Measurements from ENCODE around the gene ANKMY1.

The ANKMY1 gene

DNA sequence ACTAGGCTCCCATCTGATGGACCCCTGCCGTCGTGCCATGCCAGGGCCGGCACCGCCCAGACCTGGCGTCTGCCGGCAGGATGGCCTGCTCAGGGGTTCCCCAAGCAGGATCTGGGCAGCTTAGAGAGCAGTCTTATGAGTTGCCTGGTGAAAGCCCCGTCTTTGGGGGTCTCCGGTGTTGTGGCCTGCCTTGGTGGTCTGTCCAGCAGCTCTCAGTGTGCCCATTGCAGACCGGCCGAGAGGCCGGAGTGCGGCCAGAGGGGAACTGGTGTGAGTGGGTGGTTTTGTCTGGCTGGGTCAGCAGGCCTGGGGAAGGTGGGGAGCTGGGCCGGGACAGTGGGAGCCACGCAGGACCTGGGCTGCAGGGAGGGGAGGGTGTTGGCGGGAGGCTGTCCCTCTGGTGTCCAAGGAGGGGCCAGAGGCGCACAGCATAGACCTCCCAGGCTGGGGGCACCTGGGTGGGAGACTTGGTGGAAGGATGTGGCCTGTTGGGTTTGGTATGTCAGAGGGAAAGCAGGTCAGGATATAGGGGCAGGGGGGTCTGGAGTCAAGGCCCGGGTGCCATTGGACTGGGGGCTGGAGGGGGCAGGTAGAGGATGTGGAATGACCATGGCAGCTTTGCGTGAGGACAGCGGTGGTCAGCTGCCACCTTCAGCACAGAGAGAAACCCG is 105.9 kb downstream of the ANKMY1 start:
- Histone ChIP-seq H3K27ac (ENCODE audit: low read depth, low read length) (no peak overlapping the region), H3K4me1 (ENCODE audit: insufficient read depth, low read length) (peaks cover 23% of the 10 kb centered on the region; the same call in 1 of the 2 replicates), H3K36me3 (ENCODE audit: insufficient read depth, low read length) (no peaks in the 10 kb centered on the region), H3K9ac (ENCODE audit: low read depth, low read length) (no peak overlapping the region), H3K27me3 (ENCODE audit: insufficient read depth, low read length) (peaks cover 44% of the 10 kb centered on the region), H3K9me3 (ENCODE audit: insufficient read depth, low read depth, low read length) (no peaks in the 10 kb centered on the region), H3K4me3 (ENCODE audit: low read length) (peak overlapping the region; percentile 59)
- 65% methylated on average over 20 of the region's 20 CpGs for WGBS

DNA sequence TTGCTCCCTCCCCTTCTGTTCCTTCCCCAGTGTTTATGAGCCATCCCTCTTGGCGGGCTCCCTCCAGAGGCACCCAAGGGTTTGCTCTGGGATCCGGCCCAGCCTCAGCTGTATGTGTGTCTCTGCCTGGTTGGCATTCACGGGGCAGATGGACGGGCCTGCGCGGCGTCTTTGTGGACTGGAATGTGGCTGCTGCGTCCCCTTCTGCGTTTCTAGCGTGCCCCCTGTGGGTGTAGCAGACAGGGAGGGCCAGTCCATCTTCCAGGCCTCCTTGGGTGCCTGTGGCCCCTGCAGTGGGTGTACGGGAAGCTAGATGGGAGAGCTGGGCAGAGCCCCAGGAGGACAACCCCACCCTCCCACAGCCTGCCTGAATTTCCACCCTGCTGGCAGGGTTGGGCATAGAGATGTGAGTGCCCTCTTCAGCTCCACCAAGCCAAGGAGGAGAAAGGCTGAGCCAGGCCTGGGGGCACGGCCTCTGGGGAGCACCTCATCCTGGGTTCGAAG is 106.6 kb downstream of the ANKMY1 start:
- 88% methylated on average over 13 of the region's 13 CpGs for WGBS
- Histone ChIP-seq H3K27ac (ENCODE audit: low read depth, low read length) (no peak overlapping the region), H3K36me3 (ENCODE audit: insufficient read depth, low read length) (no peaks in the 10 kb centered on the region), H3K9ac (ENCODE audit: low read depth, low read length) (no peak overlapping the region), H3K27me3 (ENCODE audit: insufficient read depth, low read length) (peaks cover 38% of the 10 kb centered on the region), H3K9me3 (ENCODE audit: insufficient read depth, low read depth, low read length) (no peaks in the 10 kb centered on the region), H3K4me1 (ENCODE audit: insufficient read depth, low read length) (peaks cover 23% of the 10 kb centered on the region; the same call in 1 of the 2 replicates), H3K4me3 (ENCODE audit: low read length) (no peak overlapping the region)

DNA sequence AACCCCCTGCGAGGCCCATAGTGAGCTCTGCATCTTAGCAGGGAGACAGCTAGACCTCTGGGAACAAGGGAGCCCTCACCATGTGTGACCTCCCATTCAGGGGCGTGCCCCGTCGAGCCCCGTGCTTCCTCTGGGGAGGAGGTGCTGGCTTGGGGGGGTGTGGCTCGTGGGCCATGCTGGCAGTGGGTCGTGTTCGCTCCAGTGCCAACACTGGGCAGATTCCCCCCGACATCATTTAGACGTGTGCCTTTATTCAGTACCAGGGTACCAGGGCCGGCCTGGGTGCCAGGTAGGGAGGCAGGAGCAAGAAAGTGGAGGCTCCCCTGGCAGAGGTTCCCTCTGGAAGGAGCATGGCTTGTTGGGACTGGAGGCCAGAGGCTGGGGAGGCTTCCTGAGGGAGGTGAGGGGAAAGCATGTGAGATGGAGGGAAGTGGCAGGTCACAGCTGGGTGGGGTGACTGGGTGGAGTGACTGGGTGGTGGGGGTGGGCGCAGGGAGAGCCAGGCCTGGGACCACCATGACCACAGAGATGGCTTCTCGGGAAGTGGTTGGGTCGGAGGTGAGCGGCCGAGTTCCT is 107.2 kb downstream of the ANKMY1 start:
- Histone ChIP-seq H3K27ac (ENCODE audit: low read depth, low read length) (no peak overlapping the region), H3K27me3 (ENCODE audit: insufficient read depth, low read length) (peaks cover 33% of the 10 kb centered on the region), H3K4me3 (ENCODE audit: low read length) (no peak overlapping the region), H3K4me1 (ENCODE audit: insufficient read depth, low read length) (peaks cover 23% of the 10 kb centered on the region; the same call in 1 of the 2 replicates), H3K36me3 (ENCODE audit: insufficient read depth, low read length) (no peaks in the 10 kb centered on the region), H3K9me3 (ENCODE audit: insufficient read depth, low read depth, low read length) (no peaks in the 10 kb centered on the region), H3K9ac (ENCODE audit: low read depth, low read length) (no peak overlapping the region)
- WGBS = 79% methylated on average over 16 of the region's 16 CpGs

DNA sequence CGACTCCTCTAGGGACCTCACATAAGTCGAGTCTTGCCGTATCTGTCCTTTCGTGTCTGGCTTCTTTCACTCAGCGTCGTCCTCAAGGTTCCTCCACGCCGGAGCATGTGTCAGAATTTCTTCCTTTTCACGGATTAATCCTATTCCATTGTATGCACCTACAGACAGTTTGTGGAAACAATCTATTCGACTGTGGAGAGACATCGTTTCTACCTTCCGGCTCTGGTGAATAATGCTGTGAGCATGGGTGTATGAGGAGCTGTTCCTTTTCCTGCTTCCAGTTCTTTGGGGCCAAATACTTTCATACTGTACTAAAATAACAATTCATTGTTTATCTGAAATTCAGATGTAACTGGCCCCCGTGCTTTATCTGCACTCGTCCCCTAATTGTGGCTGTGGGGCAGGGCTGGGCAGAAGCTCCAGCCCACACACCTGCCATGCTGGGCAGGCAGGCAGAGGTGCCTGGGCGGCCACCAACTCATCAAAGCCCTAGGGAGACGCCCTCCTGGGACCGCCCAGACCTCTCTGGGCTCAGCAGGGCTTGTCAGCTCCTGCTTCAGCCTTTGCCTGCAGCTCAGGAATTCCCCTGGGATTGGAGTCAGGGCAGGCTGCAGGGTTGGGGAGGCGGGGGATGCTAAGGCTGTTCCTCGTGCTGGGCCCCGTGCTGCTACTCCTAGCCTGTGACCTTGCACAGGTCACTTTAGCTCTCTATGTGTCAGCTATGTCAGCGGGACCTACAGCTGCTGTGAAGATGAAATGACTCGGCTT is 107.8 kb downstream of the ANKMY1 start:
- H3K27ac ChIP-seq (ENCODE audit: low read depth, low read length) = no peak overlapping the region

DNA sequence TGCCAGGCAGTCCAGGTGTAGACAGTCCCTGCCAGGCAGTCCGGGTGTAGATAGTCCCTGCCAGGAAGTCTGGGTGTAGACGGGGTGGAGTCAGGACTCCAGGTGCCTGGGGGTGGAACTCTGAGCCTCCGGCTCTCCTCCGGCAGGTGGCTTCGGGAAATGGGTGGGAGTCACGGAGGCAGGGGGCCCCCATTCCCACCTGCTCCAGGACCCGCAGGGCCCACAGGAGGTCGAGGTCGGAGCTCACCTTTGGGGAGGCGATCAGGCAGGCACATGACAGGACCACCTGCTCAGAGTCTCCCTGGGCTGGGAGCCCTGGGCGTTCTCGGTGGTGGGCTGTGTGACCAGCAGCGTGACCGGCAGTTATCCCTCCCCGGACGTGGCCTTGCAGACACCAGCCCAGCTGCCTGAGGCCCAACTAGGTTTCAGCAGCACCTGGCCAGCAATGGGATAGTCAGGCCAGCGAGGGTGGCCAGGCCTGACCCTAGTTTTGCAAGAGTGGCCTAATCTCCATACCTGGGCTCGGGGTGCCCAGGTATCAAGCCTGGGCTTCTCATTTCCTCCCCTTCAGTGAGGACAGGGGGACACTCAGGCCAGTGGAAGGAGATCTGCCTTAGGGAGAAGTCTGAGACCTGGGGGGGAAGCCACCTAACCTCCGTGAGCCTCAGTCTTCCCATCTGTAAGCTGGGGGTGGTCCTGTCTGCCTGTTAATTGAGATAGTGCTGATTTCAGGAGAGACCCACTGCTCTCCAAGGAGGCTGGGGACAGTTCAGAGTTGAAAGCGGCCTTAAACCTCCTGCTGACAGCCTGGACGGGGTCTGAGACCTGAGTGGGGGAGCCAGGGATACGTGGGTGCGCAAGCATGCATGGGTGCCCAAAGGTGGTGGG is 109.2 kb downstream of the ANKMY1 start:
- WGBS = 91% methylated on average over 23 of the region's 23 CpGs
- H3K36me3 ChIP-seq (ENCODE audit: insufficient read depth, low read length) = no peaks in the 10 kb centered on the region
- no peak overlapping the region for H3K27ac ChIP-seq (ENCODE audit: low read depth, low read length)
- peaks cover 13% of the 10 kb centered on the region for H3K27me3 ChIP-seq (ENCODE audit: insufficient read depth, low read length)
- peaks cover 13% of the 10 kb centered on the region; the same call in 1 of the 2 replicates for H3K4me1 ChIP-seq (ENCODE audit: insufficient read depth, low read length)
- H3K4me3 ChIP-seq (ENCODE audit: low read length) = no peak overlapping the region
- H3K9me3 ChIP-seq (ENCODE audit: insufficient read depth, low read depth, low read length) = no peaks in the 10 kb centered on the region
- no peak overlapping the region for H3K9ac ChIP-seq (ENCODE audit: low read depth, low read length)

More for the DNA sequence above, 107.8 kb downstream of the ANKMY1 start:
- Histone ChIP-seq H3K27me3 (ENCODE audit: insufficient read depth, low read length) (peaks cover 26% of the 10 kb centered on the region), H3K36me3 (ENCODE audit: insufficient read depth, low read length) (no peaks in the 10 kb centered on the region), H3K9me3 (ENCODE audit: insufficient read depth, low read depth, low read length) (no peaks in the 10 kb centered on the region), H3K4me3 (ENCODE audit: low read length) (no peak overlapping the region), H3K4me1 (ENCODE audit: insufficient read depth, low read length) (peaks cover 19% of the 10 kb centered on the region; the same call in 1 of the 2 replicates), H3K9ac (ENCODE audit: low read depth, low read length) (no peak overlapping the region)
- 64% methylated on average over 22 of the region's 22 CpGs for WGBS

DNA sequence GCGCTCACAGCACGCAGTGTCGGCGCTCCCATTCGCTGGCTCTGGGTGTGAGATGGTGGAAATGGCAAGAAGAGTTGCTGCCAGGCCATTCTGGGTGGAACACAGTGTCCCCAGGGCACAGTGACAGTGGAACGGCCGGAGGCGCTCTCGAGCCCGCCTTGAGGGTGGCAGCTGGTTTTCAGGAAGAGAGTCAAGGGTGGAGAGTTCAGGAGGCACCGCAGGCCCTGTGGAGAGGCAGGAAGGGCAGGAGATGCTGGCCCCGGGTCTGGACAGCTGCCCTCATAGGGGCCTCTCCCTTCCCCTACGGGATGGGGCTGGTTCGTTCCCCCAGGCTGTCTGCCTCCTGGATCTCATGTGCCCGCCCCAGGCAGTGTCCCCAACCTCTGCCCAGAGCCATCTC is 109.9 kb downstream of the ANKMY1 start:
- Histone ChIP-seq H3K4me1 (ENCODE audit: insufficient read depth, low read length) (peaks cover 13% of the 10 kb centered on the region; the same call in 1 of the 2 replicates), H3K36me3 (ENCODE audit: insufficient read depth, low read length) (no peaks in the 10 kb centered on the region), H3K27ac (ENCODE audit: low read depth, low read length) (no peak overlapping the region), H3K4me3 (ENCODE audit: low read length) (no peak overlapping the region), H3K9me3 (ENCODE audit: insufficient read depth, low read depth, low read length) (no peaks in the 10 kb centered on the region), H3K27me3 (ENCODE audit: insufficient read depth, low read length) (peaks cover 10% of the 10 kb centered on the region), H3K9ac (ENCODE audit: low read depth, low read length) (no peak overlapping the region)
- 93% methylated on average over 15 of the region's 15 CpGs for WGBS

DNA sequence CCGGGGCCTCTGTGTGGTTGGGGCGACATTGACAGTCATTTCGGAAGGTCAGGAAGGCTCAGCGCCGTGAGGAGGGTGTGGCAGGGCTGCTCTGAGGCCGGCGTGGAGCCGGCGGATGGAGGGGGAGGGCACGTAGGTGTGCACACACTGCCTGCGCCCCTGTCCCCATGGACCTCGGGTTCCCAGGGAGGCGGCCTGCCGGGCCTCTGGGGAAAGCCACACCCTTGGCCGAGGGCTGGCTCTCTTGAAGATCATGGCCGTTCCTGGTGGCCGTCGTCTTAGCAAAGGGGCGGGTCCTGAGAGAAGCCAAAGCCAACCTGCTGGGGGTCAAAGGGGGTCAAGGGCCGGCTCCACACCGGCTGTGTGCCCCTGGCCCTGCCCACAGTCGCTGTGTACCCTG is 110.5 kb downstream of the ANKMY1 start:
- Histone ChIP-seq H3K4me3 (ENCODE audit: low read length) (no peak overlapping the region), H3K9ac (ENCODE audit: low read depth, low read length) (no peak overlapping the region), H3K36me3 (ENCODE audit: insufficient read depth, low read length) (no peaks in the 10 kb centered on the region), H3K27ac (ENCODE audit: low read depth, low read length) (no peak overlapping the region), H3K9me3 (ENCODE audit: insufficient read depth, low read depth, low read length) (no peaks in the 10 kb centered on the region), H3K27me3 (ENCODE audit: insufficient read depth, low read length) (peaks cover 8% of the 10 kb centered on the region), H3K4me1 (ENCODE audit: insufficient read depth, low read length) (peaks cover 13% of the 10 kb centered on the region; the same call in 1 of the 2 replicates)
- WGBS = 88% methylated on average over 22 of the region's 22 CpGs

DNA sequence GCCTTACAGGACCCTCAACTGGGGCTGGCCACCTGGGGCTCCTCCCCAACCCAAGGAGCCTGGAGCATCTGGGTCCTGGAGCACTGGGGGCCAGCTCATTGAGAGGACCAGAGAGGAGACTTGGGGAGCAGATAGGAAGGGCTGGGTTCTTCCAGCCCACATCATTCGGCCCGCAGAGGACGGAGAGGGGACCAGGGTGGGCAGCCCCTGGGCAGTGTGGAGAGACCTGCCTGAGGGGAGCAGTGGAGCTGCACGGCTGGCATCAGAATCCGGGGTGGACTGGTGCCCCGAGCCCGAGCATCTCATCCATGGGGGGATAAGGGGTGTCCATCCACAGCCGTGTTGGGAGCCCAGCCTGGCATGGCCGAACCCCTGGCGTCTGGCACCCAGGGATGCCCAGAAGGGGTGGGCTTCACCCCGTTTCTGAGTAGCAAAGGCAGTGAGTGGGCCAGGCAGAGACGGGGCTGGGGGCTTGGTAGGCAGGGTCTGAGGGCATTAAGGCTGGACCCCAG is 111.1 kb downstream of the ANKMY1 start:
- H3K27ac ChIP-seq (ENCODE audit: low read depth, low read length) = no peak overlapping the region
- no peaks in the 10 kb centered on the region for H3K9me3 ChIP-seq (ENCODE audit: insufficient read depth, low read depth, low read length)
- H3K4me1 ChIP-seq (ENCODE audit: insufficient read depth, low read length) = peaks cover 8% of the 10 kb centered on the region; the same call in 1 of the 2 replicates
- no peak overlapping the region for H3K9ac ChIP-seq (ENCODE audit: low read depth, low read length)
- H3K36me3 ChIP-seq (ENCODE audit: insufficient read depth, low read length) = no peaks in the 10 kb centered on the region
- 93% methylated on average over 12 of the region's 12 CpGs for WGBS
- peaks cover 2% of the 10 kb centered on the region; the same call in 1 of the 2 replicates for H3K27me3 ChIP-seq (ENCODE audit: insufficient read depth, low read length)
- no peak overlapping the region for H3K4me3 ChIP-seq (ENCODE audit: low read length)

DNA sequence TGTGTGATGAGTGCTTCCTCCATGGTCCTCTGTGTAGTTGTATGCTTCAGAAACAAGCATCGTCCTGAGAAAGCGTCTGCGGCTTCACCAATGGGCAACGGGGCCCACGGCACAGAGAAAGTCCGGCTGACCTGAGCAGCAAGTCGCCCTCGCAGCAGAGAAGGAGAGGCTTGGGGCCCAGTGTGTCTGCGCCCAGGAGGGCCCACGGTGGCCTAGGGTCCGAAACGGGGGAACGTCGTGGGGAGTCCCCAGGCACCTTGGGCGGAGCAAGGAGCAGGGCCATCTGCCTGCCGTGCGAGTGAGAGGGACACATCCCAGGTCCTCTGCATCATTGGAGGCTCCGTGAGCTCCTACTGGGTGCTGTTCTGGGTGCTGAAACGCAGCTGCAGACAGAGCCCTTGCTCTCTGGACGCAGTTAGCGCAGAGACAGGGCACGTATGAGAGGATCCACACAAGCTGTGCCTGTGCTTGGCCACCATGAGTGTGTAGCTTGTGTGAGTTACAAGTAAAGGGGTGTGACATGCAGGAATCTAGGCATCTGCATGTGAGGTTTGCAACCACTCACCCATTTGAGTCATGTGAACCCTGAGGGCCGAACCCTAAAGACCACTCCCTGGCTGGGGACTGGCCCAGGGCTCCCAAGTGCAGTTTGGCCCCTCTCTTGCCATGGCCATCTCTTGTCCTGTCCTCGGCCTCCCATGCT is 111.7 kb downstream of the ANKMY1 start:
- H3K9me3 ChIP-seq (ENCODE audit: insufficient read depth, low read depth, low read length) = no peaks in the 10 kb centered on the region
- 85% methylated on average over 24 of the region's 24 CpGs for WGBS
- no peak overlapping the region for H3K4me3 ChIP-seq (ENCODE audit: low read length)
- H3K9ac ChIP-seq (ENCODE audit: low read depth, low read length) = no peak overlapping the region
- H3K27me3 ChIP-seq (ENCODE audit: insufficient read depth, low read length) = no peaks in the 10 kb centered on the region; the same call in 1 of the 2 replicates
- H3K4me1 ChIP-seq (ENCODE audit: insufficient read depth, low read length) = peaks cover 7% of the 10 kb centered on the region; the same call in 1 of the 2 replicates
- H3K36me3 ChIP-seq (ENCODE audit: insufficient read depth, low read length) = no peaks in the 10 kb centered on the region
- H3K27ac ChIP-seq (ENCODE audit: low read depth, low read length) = no peak overlapping the region

DNA sequence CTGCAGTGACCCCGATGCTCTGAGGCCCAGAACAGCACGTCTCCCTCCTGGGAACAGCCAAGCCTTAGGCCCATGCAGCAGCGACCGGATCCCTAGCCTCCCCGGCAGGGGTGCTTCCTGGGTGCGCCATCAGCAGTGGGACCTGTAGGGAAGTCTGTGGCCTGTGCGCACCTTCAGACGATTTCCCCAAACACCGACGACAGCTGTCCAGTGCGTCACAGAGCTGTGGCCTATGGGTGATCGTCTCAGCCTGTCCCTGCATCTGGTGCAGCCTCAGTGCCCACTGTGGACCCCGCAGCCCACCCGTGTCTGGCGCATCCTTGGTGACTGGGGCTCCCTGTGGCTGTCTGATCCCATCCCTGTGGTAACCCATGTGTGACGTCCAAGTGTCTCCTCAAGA is 113.3 kb downstream of the ANKMY1 start:
- Histone ChIP-seq H3K4me1 (ENCODE audit: insufficient read depth, low read length) (no peaks in the 10 kb centered on the region), H3K27me3 (ENCODE audit: insufficient read depth, low read length) (no peaks in the 10 kb centered on the region), H3K36me3 (ENCODE audit: insufficient read depth, low read length) (no peaks in the 10 kb centered on the region), H3K9me3 (ENCODE audit: insufficient read depth, low read depth, low read length) (no peaks in the 10 kb centered on the region), H3K27ac (ENCODE audit: low read depth, low read length) (no peak overlapping the region), H3K9ac (ENCODE audit: low read depth, low read length) (no peak overlapping the region), H3K4me3 (ENCODE audit: low read length) (no peak overlapping the region)
- 90% methylated on average over 16 of the region's 16 CpGs for WGBS

Measured in HUES64 (cell line).